ENCODE data around the gene TNS1. TPM values are rescaled to one million over a fixed set of nuclear protein-coding genes. Genes with fewer than 3 reads are reported as not detected.
A peak's percentile ranks its signal among the peaks of the same experiment; 100 is the strongest.

TNS1 gene
- total RNA-seq, 2 donors from 2014 or later = 168 to 174 TPM

- peaks cover 0 to 3% of the 10 kb centered on the region in 2 donors for H3K36me3 ChIP-seq (replicated peaks in 1 of 2; ENCODE audit: insufficient read depth in 1 of 2, low read depth in 2 of 2)
- TF ChIP-seq CTCF (IDR thresholded peaks at IDR 0.05) = no peak
- TF ChIP-seq POLR2A (IDR thresholded peaks at IDR 0.05) = no peak
- H3K27ac ChIP-seq = peak overlapping the region; percentile 17 to 83 (median 48)
- H3K4me1 ChIP-seq = peaks cover 85% of the 10 kb centered on the region
- H3K27me3 ChIP-seq = no peaks in the 10 kb centered on the region
- intact Hi-C loops (cut with DNase I) = no loop called here
- peak in 1 of 4 donors; percentile 35 for DNase-seq
- no peak for ATAC-seq
- 66 to 67% methylated on average over 12 to 13 of the region's 13 CpGs for WGBS, 2 donors
- H3K9me3 ChIP-seq = no peaks in the 10 kb centered on the region
- H3K4me3 ChIP-seq = no peak overlapping the region
Observed at GRCh38 chr2:217919781-217920351, 82.9 kb downstream of the TNS1 start.

- ATAC-seq (no peak), DNase-seq (no peak)
- intact Hi-C loops (cut with DNase I) = no loop called here
- Histone ChIP-seq H3K4me3 (no peak overlapping the region), H3K27ac (peak overlapping the region; percentile 17 to 83 (median 48)), H3K27me3 (no peaks in the 10 kb centered on the region), H3K4me1 (peaks cover 88% of the 10 kb centered on the region), H3K36me3 (replicated peaks in 1 of 2; ENCODE audit: insufficient read depth in 1 of 2, low read depth in 2 of 2) (peaks cover 0 to 3% of the 10 kb centered on the region in 2 donors), H3K9me3 (no peaks in the 10 kb centered on the region)
- WGBS, 2 donors = 74 to 81% methylated on average over 1 to 8 of the region's 8 CpGs
- TF ChIP-seq POLR2A (IDR thresholded peaks at IDR 0.05) = no peak
- no peak for TF ChIP-seq CTCF (IDR thresholded peaks at IDR 0.05)
Observed at GRCh38 chr2:217919204-217919603, 83.6 kb downstream of the TNS1 start.

GRCh38 chr2:217918308-217919024 is 84.3 kb downstream of the TNS1 start:
- no peaks in the 10 kb centered on the region for H3K27me3 ChIP-seq
- peak in 2 of 4 donors; percentile 25 to 32 for DNase-seq
- intact Hi-C loops (cut with DNase I) = no loop called here
- H3K4me1 ChIP-seq = peaks cover 88% of the 10 kb centered on the region
- TF ChIP-seq POLR2A (IDR thresholded peaks at IDR 0.05) = no peak
- peak in 1 of 7 experiments; percentile 19 for TF ChIP-seq CTCF (IDR thresholded peaks at IDR 0.05)
- no peak overlapping the region for H3K4me3 ChIP-seq
- 57 to 68% methylated on average over 9 to 20 of the region's 20 CpGs for WGBS, 2 donors
- H3K9me3 ChIP-seq = no peaks in the 10 kb centered on the region
- H3K27ac ChIP-seq = peak overlapping the region; percentile 8 to 83 (median 44)
- H3K36me3 ChIP-seq (replicated peaks in 1 of 2; ENCODE audit: insufficient read depth in 1 of 2, low read depth in 2 of 2) = peaks cover 0 to 3% of the 10 kb centered on the region in 2 donors
- no peak for ATAC-seq

- H3K4me3 ChIP-seq = no peak overlapping the region
- ATAC-seq = no peak
- no peaks in the 10 kb centered on the region for H3K27me3 ChIP-seq
- DNase-seq = no peak
- TF ChIP-seq CTCF (IDR thresholded peaks at IDR 0.05) = no peak
- no peak for TF ChIP-seq POLR2A (IDR thresholded peaks at IDR 0.05)
- peaks cover 0 to 3% of the 10 kb centered on the region in 2 donors for H3K36me3 ChIP-seq (replicated peaks in 1 of 2; ENCODE audit: insufficient read depth in 1 of 2, low read depth in 2 of 2)
- 59 to 63% methylated on average over 8 to 10 of the region's 10 CpGs for WGBS, 2 donors
- no peaks in the 10 kb centered on the region for H3K9me3 ChIP-seq
- peak overlapping the region; percentile 46 to 67 (median 62) for H3K27ac ChIP-seq
- intact Hi-C loops (cut with DNase I) = no loop called here
- peaks cover 88% of the 10 kb centered on the region for H3K4me1 ChIP-seq
Observed at GRCh38 chr2:217916504-217917254, 86.1 kb downstream of the TNS1 start.
